ENCODE results near the gene OR2T34. TPM values are rescaled to one million over a fixed set of nuclear protein-coding genes. Genes with fewer than 3 reads are reported as not detected.

The OR2T34 gene
- total and polyA plus RNA-seq, 2 experiments from 2014 or later, result not detected

- TF ChIP-seq ZNF462 (CRISPR knock-in tag; IDR thresholded peaks at IDR 0.05) (no peak), ZNF114 (CRISPR knock-in tag; IDR thresholded peaks at IDR 0.05) (no peak)
Observed at GRCh38 chr1:248610301-248610700, 35.7 kb upstream of the OR2T34 start (continued).

- no peaks in the 10 kb centered on the region for H3K36me3 ChIP-seq (ENCODE audit: insufficient read depth)
- DNase-seq (ENCODE audit: low spot score), result no peak
- no peaks in the 10 kb centered on the region for H4K20me1 ChIP-seq (replicated peaks; ENCODE audit: insufficient read depth)
- no peaks in the 10 kb centered on the region for H3K4me1 ChIP-seq (ENCODE audit: insufficient read depth)
- Mint-ChIP-seq H3K9me3 (peaks cover 88% of the 10 kb centered on the region), H3K4me3 (no peak overlapping the region), H3K27me3 (ENCODE audit: insufficient read depth, low read depth, poor library complexity) (peaks cover 1% of the 10 kb centered on the region), H3K36me3 (ENCODE audit: low read depth) (peaks cover 25% of the 10 kb centered on the region; the same call in 2 of the 3 replicates), H3K4me1 (no peaks in the 10 kb centered on the region), H3K27ac (no peak overlapping the region)
- H3K79me2 ChIP-seq (replicated peaks; ENCODE audit: insufficient read depth), result no peaks in the 10 kb centered on the region
- H3F3A ChIP-seq (replicated peaks; ENCODE audit: low read depth), result no peaks in the 10 kb centered on the region
- no peak for ATAC-seq
- H3K27ac ChIP-seq (ENCODE audit: low read depth), result no peak overlapping the region
- no peaks in the 10 kb centered on the region for H3K9me2 ChIP-seq (ENCODE audit: insufficient read depth)
- no peak overlapping the region for H2AFZ ChIP-seq
- no peak overlapping the region for H3K4me2 ChIP-seq
- no peaks in the 10 kb centered on the region for H3K27me3 ChIP-seq (ENCODE audit: insufficient read depth)
- no peak overlapping the region for H3K4me3 ChIP-seq
- TF ChIP-seq EZH2 (IDR thresholded peaks at IDR 0.05; ENCODE audit: low read depth, unreplicated experiment) (no peak), JUNB (IDR thresholded peaks at IDR 0.05; ENCODE audit: unreplicated experiment) (no peak), EZH2phosphoT487 (IDR thresholded peaks at IDR 0.05; ENCODE audit: unreplicated experiment) (no peak), CREB1 (CRISPR knock-in tag; IDR thresholded peaks at IDR 0.05; ENCODE audit: low read depth) (no peak), CTCF (conservative IDR thresholded peaks at IDR 0.05; ENCODE audit: low read depth in 2 of 2) (no peak), REST (IDR thresholded peaks at IDR 0.05; ENCODE audit: unreplicated experiment) (no peak), POLR2AphosphoS5 (IDR thresholded peaks at IDR 0.05; ENCODE audit: low read depth) (no peak), ETS1 (IDR thresholded peaks at IDR 0.05) (no peak), STAT1 (IDR thresholded peaks at IDR 0.05; ENCODE audit: unreplicated experiment) (no peak)
Observed at GRCh38 chr1:248599396-248599795, 24.8 kb upstream of the OR2T34 start.
